AG08395 (cell line): ENCODE measurements around the gene AEN.

Source experiments
- DNase-seq: peaks from one replicate; pipeline ENCODE4 v3.0.0; 2012; ENCODE audit warnings: mixed read lengths, low spot score

The AEN gene

GRCh38 chr15:88613074-88613944 is 7.8 kb upstream of the AEN start:
- DNase-seq: no peak

DNA sequence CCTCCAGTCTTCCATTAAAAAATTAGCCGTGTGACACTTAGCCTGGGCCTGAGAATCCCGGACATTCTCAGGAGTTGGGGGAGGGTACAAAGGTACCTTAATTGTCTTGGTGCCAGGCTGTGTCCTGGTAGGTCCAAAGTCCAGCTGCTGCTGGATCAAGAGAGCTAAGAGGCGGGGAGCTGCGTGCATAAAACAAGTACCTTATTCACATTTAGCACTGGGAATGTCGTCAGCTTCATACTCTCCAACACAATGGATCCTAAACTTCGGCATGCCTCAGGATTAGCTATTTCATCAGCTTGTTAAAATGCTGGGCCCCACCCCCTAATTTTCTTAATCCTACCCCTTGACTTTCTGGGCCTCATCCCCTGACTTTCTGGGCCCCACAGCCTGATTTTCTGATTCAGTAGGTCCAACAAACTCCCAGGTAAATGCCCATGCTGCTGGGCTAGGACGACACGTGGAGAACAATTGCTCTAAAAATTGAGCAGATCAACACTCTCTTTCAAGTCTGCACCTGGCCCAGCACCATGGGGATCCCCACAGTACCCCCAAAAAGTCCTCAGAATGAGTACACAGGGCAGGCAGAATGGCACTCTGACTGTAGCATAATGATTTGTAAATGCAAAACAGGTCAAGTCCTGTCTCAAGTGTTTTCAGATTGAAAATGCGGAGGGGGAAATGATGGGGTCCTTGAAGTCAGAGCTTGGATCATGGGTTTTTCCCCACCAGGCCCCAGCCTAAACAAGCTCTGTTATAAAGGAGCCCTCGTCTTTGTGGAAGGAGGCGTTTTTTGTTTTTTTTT is 5.6 kb upstream of the AEN start:
- no peak for DNase-seq

DNA sequence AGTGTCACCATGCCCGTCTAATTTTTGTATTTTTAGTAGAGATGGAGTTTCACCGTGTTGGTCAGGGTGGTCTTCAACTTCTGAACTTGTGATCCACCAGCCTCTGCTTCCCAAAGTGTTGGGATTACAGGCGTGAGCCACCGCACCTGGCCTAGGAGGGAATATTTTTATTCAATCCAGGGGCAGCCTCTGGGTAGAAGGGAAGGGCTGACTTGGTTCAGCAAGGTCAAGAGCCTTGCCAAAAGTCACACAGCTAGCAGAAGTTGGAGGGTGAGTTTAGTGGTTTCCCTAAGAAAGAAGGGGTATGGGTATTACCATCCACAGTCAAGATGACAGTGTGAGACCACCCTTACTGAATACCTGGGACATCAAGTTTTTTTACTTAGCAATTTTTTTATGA is 4.9 kb upstream of the AEN start:
- DNase-seq: no peak

GRCh38 chr15:88617031-88617722 is 4.0 kb upstream of the AEN start:
- no peak for DNase-seq

DNA sequence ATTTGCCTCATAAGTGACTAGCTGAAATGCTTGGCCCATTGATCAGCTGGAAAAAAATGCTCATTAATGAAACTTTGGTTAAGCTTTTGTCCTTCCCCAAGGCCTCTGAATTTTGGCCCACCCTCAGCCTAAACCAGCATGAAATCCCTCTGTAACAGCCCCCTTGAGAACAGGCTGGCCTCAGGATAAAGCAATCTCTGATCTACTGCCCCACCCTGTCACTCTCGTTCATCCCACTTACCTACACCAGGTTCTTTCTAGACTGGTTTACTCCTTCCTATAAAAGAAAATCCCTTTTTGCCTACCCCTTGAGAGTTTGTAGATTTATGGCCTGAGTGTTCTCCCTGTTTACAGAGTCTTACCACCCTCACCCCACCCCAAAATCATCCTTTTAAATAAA is 3.4 kb upstream of the AEN start:
- DNase-seq: no peak

DNA sequence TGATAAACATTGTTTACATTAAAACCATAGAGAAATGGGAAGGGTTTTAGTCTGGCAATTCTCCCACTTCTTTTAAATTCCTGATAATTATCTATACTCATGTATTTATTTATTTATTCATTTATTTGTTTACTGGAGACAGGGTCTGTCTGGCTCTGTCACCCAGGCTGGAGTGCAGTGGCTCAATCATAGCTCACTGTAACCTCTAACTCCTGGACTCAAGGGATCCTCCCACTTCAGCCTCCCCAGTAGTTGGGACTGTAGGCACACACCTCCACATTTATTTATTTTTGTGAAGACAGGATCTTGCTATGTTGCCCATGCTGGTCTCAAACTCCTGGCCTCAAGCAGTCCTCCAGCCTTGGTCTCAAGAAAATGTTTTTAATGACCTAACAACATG is 2.5 kb upstream of the AEN start:
- no peak for DNase-seq

GRCh38 chr15:88619796-88620195 is 1.3 kb upstream of the AEN start:
- DNase-seq: no peak

DNA sequence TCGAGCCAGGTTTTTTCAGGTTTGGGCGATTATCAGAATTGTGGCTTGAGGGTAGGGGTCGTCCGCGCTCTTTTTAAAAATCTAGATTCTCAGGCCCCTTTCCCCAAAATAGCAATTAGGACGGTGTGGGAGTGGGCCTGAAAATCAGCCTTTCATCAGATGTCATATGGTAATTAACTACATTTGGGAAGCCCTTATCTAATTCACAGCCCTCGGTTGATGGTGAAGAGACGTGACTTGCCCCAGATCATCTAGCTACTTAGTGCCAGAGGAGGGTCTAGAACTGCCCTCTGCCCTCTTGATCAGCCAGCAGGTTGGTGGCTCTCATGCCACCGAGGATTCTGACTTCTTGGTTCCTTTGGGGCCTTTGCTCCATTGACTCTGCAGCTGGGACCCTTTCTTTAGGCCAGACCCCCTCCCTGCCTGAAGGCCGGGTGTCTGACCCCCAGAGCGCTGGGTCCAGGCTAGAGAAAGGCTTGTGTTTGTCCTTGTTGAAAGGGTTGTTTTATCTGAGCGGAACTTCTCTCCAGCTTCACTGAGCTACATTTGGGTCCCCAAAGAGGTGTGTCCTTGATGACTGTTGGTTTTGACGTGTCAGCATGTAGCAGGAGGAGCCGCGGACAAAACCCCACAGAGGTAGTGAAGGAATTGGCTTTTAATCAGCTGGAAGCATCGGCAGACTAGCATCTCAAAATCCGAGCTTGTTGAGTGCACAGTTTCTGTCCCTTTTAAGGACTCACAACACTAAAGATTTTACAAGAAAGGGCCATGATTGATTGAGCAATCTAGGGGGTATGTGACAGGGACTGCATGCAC is 857 bp downstream of the AEN start:
- DNase-seq: peak; percentile 52

DNA sequence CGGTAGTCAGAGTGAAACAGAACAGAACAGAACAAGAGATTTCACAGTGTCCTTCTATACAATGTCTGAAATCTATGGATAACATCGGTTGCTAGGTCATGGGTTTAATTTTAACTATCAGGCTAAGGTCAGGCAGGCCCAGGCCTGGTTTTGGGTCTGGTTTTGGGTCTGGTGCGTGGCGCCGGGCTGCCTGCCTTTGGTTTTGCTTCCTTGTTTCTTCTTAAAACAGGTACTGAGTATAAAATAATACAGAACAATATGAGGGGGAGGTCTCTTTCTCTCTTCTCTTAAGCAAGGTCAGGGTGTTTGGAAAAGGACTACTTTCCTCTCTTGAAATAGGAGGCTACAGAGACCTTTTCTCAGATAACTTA is 1.4 kb downstream of the AEN start:
- DNase-seq: no peak

GRCh38 chr15:88623061-88623460 is 1.9 kb downstream of the AEN start:
- DNase-seq: peak; percentile 91

GRCh38 chr15:88623632-88624031 is 2.5 kb downstream of the AEN start:
- no peak for DNase-seq

- DNase-seq: peak; percentile 39
These were observed 3.2 kb downstream of the AEN start for GRCh38 chr15:88624156-88624970.

- DNase-seq: no peak
These were observed 3.9 kb downstream of the AEN start for GRCh38 chr15:88624971-88625490.

GRCh38 chr15:88625943-88626741 is 5.0 kb downstream of the AEN start:
- DNase-seq: no peak

GRCh38 chr15:88627463-88627862 is 6.3 kb downstream of the AEN start:
- no peak for DNase-seq

- no peak for DNase-seq
These were observed 7.0 kb downstream of the AEN start for GRCh38 chr15:88628018-88628654.

DNA sequence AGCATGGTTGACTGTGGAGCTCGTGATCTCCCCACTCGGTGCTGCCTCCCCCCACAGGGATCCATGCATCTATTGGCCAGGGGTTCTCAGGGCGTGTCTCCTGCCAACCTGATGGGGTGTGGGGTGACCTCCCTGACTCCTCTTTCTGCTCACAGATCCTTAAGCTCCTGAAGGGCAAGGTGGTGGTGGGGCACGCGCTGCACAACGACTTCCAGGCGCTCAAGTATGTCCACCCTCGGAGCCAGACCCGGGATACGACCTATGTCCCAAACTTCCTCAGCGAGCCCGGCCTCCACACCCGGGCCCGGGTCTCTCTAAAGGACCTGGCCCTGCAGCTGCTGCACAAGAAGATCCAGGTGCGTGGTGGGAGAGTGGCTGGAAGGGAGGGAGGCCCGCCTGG is 7.9 kb downstream of the AEN start:
- DNase-seq: no peak

- DNase-seq: no peak
These were observed 9.1 kb downstream of the AEN start for GRCh38 chr15:88630141-88630721.
